GM23248 (cell line): Measurements from ENCODE around the gene ABHD2.

ENCODE experiments used
- EZH2 ChIP-seq: fragments of 200-600 bp; sonication (generic); IDR thresholded peaks from 2 replicates; pipeline ENCODE4 v1.6.1; 2018; ENCODE audit warnings: antibody characterized with exemption, mild to moderate bottlenecking; ENCODE audit not compliant: insufficient read depth, poor library complexity, severe bottlenecking
- EZH2phosphoT487 ChIP-seq: fragments of 200-600 bp; sonication (generic); IDR thresholded peaks from 2 replicates; pipeline ENCODE4 v1.6.1; 2018; ENCODE audit warnings: antibody characterized with exemption, moderate library complexity, mild to moderate bottlenecking, low read depth; ENCODE audit not compliant: insufficient read depth

DNA sequence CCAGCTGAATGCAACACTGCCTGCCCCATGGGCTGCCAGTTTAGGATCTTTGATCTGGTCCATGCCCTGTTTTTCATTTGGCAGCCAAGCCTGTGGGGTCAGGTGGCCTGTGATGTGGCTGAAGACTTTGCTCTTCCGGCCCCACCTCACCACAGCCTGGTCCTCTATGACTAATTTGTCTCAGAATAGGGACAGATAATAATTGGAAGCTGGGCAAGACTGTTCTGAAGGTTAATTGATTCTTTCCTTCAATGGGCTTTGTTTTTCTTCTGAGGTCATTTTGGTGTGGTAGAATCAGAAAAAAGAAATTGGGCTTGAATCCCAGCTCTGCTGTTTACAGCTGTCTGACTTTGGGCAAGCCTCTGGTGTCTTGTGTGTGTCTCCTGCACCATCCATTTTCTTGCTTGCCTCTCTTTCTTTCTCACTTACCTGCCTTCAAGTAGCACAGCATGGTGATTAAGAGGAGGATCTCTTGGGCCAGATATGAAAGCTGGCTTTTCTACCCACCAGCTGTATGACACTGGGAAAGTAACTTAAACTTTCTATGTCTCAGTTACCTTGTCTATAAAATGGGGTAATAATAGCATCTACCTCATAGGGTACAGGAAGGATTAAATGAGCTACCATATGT is 24.2 kb downstream of the ABHD2 start:
- TF ChIP-seq EZH2phosphoT487 (no peak), EZH2 (no peak)
